Neural progenitor cell (in vitro differentiated cells): ENCODE results near the gene MAVS. TPM values are rescaled to one million over a fixed set of nuclear protein-coding genes. Genes with fewer than 3 reads are reported as not detected.

Source experiments
- DNase-seq: peaks from one replicate; pipeline ENCODE4 v3.0.0-alpha.2; 2016; ENCODE audit warnings: low spot score
- H2AFZ ChIP-seq: fragments of 200-600 bp; sonication (generic); replicated peaks from 2 replicates; pipeline ENCODE4 v1.6.1; 2016; ENCODE audit warnings: antibody characterized with exemption
- H3F3A ChIP-seq: fragments of 200-600 bp; sonication (generic); 2 replicates; pipeline ENCODE4 v1.6.1; 2016; ENCODE audit warnings: antibody characterized with exemption, low read depth
- H3K27ac ChIP-seq: fragments of 200-600 bp; sonication (generic); 2 replicates; pipeline ENCODE4 v1.5.1; 2016; ENCODE audit warnings: mild to moderate bottlenecking
- H3K27me3 ChIP-seq: fragments of 200-600 bp; sonication (generic); 2 replicates; pipeline ENCODE4 v1.6.1; 2016; ENCODE audit warnings: mild to moderate bottlenecking, moderate library complexity
- H3K36me3 ChIP-seq: fragments of 200-600 bp; sonication (generic); 2 replicates; pipeline ENCODE4 v1.5.1; 2016
- H3K4me1 ChIP-seq: fragments of 200-600 bp; sonication (generic); 2 replicates; pipeline ENCODE4 v1.6.1; 2016; ENCODE audit warnings: mixed run types
- H3K4me2 ChIP-seq: fragments of 200-600 bp; sonication (generic); 2 replicates; pipeline ENCODE4 v1.6.1; 2016
- H3K4me3 ChIP-seq: fragments of 200-600 bp; sonication (generic); 2 replicates; pipeline ENCODE4 v1.5.1; 2016
- H3K79me2 ChIP-seq: fragments of 200-600 bp; sonication (generic); 2 replicates; pipeline ENCODE4 v1.6.1; 2016; ENCODE audit warnings: low read depth
- H3K9ac ChIP-seq: fragments of 200-600 bp; sonication (generic); 2 replicates; pipeline ENCODE4 v1.6.1; 2016
- H3K9me3 ChIP-seq: fragments of 200-600 bp; sonication (generic); 2 replicates; pipeline ENCODE4 v1.5.1; 2016; ENCODE audit warnings: low read depth
- H4K20me1 ChIP-seq: fragments of 200-600 bp; sonication (generic); 2 replicates; pipeline ENCODE4 v1.6.1; 2016; ENCODE audit warnings: low read depth
- H3K27ac Mint-ChIP-seq: 3 replicates; pipeline ENCODE4 v1.8.0; 2021; ENCODE audit warnings: mixed read lengths
- H3K27me3 Mint-ChIP-seq: 2 replicates; pipeline ENCODE4 v1.8.0; 2022; ENCODE audit warnings: low read depth, mild to moderate bottlenecking, inconsistent platforms, moderate library complexity, mixed read lengths; ENCODE audit not compliant: insufficient read depth
- H3K36me3 Mint-ChIP-seq: 3 replicates; pipeline ENCODE4 v1.8.0; 2021; ENCODE audit warnings: mixed read lengths
- H3K4me1 Mint-ChIP-seq: 3 replicates; pipeline ENCODE4 v1.8.0; 2021; ENCODE audit warnings: mixed read lengths
- H3K4me3 Mint-ChIP-seq: 3 replicates; pipeline ENCODE4 v1.8.0; 2021; ENCODE audit warnings: mild to moderate bottlenecking, moderate library complexity, mixed read lengths
- H3K9me3 Mint-ChIP-seq: 3 replicates; pipeline ENCODE4 v1.8.0; 2020; ENCODE audit warnings: mixed read lengths
- EZH2 ChIP-seq: fragments of 200-600 bp; sonication (generic); IDR thresholded peaks from 2 replicates; pipeline ENCODE4 v1.6.1; 2017; ENCODE audit warnings: antibody characterized with exemption, mild to moderate bottlenecking, moderate library complexity
- EZH2phosphoT487 ChIP-seq: fragments of 200-600 bp; sonication (generic); IDR thresholded peaks from 2 replicates; pipeline ENCODE4 v1.6.1; 2017; ENCODE audit warnings: antibody characterized with exemption
- total RNA-seq: library from RNA; depleted of rRNA; stranded (reverse); fragments of >200 nt; gene quantifications from 2 replicates; pipeline ENCODE4 v1.2.3, GENCODE V29; 2015; ENCODE audit warnings: low replicate concordance
- TF ChIP-seq, protein P1 (sequence below): fragments of 200-600 bp; sonication (generic); IDR thresholded peaks from 2 replicates; pipeline ENCODE4 v1.5.1; 2017; ENCODE audit warnings: antibody characterized with exemption, mild to moderate bottlenecking

MAVS gene
- 14.1 and 23.4 TPM in 2 replicates for total RNA-seq

GRCh38 chr20:3846740-3847428, at the start of gene MAVS:
Gene MAVS (plus strand): TSS chr20:3846834. CDS start chr20:3854625, 7,791 bp downstream.
- TF ChIP-seq EZH2phosphoT487 (no peak), EZH2 (no peak)
- TF ChIP-seq, protein P1, sequence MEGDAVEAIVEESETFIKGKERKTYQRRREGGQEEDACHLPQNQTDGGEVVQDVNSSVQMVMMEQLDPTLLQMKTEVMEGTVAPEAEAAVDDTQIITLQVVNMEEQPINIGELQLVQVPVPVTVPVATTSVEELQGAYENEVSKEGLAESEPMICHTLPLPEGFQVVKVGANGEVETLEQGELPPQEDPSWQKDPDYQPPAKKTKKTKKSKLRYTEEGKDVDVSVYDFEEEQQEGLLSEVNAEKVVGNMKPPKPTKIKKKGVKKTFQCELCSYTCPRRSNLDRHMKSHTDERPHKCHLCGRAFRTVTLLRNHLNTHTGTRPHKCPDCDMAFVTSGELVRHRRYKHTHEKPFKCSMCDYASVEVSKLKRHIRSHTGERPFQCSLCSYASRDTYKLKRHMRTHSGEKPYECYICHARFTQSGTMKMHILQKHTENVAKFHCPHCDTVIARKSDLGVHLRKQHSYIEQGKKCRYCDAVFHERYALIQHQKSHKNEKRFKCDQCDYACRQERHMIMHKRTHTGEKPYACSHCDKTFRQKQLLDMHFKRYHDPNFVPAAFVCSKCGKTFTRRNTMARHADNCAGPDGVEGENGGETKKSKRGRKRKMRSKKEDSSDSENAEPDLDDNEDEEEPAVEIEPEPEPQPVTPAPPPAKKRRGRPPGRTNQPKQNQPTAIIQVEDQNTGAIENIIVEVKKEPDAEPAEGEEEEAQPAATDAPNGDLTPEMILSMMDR = peak; percentile 15
- Histone ChIP-seq H3K4me2 (peak within 1 kb of the TSS; percentile 97), H2AFZ (peak within 1 kb of the TSS; percentile 96), H3K27me3 (no peaks in the 10 kb centered on the region), H3K9me3 (no peaks in the 10 kb centered on the region), H3K79me2 (peaks cover 9% of the 10 kb centered on the region), H3K9ac (peak within 1 kb of the TSS; percentile 87), H3K4me3 (peak within 1 kb of the TSS; percentile 90), H3K4me1 (peaks cover 5% of the 10 kb centered on the region), H3K36me3 (no peaks in the 10 kb centered on the region), H3K27ac (peak within 1 kb of the TSS; percentile 38), H4K20me1 (peaks cover 5% of the 10 kb centered on the region), H3F3A (peaks cover 5% of the 10 kb centered on the region)
- Mint-ChIP-seq H3K27ac (peak within 1 kb of the TSS; percentile 30), H3K4me1 (peaks cover 17% of the 10 kb centered on the region), H3K27me3 (peaks cover 4% of the 10 kb centered on the region), H3K36me3 (peaks cover 6% of the 10 kb centered on the region), H3K9me3 (no peaks in the 10 kb centered on the region), H3K4me3 (peak within 1 kb of the TSS; percentile 92)
- DNase-seq = peak; percentile 95

DNA sequence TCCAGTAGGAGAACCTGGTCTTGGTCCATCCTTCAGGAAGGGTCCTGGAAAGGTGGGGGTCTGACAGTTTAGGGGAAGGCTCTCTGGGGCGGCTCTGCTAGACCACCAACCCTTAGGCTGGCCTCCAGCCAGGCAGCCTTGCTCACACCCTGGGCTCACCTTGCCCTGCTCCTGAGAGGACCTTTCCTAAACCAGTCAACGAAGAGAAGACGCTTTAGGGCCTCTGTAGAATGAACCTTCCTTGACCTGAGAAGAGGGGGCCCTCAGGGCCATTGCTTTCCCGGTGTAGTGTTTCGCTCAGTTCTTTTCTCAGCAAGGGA, 49.4 kb upstream of the MAVS start:
- H3K4me1 Mint-ChIP-seq = peaks cover 50% of the 10 kb centered on the region
- peak overlapping the region; percentile 92 for H3K4me3 Mint-ChIP-seq
- TF ChIP-seq, protein P1 = no peak
- TF ChIP-seq EZH2 (no peak), EZH2phosphoT487 (no peak)
- no peaks in the 10 kb centered on the region for H3K9me3 ChIP-seq
- peaks cover 9% of the 10 kb centered on the region for H4K20me1 ChIP-seq
- H3K4me1 ChIP-seq = peaks cover 28% of the 10 kb centered on the region
- H3K27me3 ChIP-seq = peaks cover 22% of the 10 kb centered on the region
- peaks cover 17% of the 10 kb centered on the region for H3K27me3 Mint-ChIP-seq
- peaks cover 10% of the 10 kb centered on the region for H3K36me3 Mint-ChIP-seq
- H3K79me2 ChIP-seq = no peaks in the 10 kb centered on the region
- H3K4me2 ChIP-seq = peak overlapping the region; percentile 90
- no peaks in the 10 kb centered on the region for H3K9me3 Mint-ChIP-seq
- no peak overlapping the region for H3K9ac ChIP-seq
- H3K36me3 ChIP-seq = no peaks in the 10 kb centered on the region
- no peak overlapping the region for H3K27ac ChIP-seq
- DNase-seq = no peak
- H2AFZ ChIP-seq = no peak overlapping the region
- peak overlapping the region; percentile 68 for H3K4me3 ChIP-seq
- H3K27ac Mint-ChIP-seq = peak overlapping the region; percentile 80
- peaks cover 30% of the 10 kb centered on the region for H3F3A ChIP-seq

DNA sequence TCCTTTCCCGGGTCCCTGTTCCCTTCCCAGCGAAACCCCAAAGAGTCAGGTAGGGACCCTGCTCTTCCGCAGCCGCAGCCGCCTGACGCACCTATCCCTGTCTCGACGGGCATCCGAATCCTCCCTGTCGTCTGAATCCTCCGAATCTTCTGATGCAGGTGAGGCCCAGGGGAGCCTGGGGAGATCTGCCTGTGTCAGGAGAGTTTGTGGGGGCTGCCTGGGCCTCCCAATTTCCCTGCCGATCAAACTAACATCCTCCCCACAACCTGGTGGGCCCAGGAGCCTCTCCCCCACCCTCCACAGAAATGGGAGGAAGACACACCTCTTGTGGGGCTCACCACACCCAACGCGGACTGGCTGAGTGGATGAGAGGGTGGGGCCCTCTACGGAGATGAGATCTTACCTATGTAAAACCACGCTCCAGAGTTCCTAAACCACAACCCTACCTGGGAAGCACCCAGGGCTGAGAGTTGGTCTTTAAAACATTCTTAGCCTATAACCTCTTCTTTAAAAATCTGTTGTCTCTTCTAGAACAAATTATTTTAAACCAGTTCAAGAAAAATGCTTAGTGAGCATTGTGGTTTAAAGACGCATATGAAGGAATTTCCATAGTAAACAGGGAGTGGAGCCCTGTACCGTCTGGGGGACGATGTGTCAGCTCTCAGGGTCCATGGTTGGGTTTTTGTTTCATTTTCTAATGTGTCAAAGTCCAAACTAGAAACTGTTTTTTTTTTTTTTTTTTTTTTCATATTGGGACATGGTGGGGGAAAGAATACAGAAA, 48.9 kb upstream of the MAVS start:
- Histone ChIP-seq H3K27ac (no peak overlapping the region), H3K4me2 (peak overlapping the region; percentile 90), H3K4me1 (peaks cover 28% of the 10 kb centered on the region), H3K27me3 (peaks cover 22% of the 10 kb centered on the region), H3K9ac (no peak overlapping the region), H2AFZ (no peak overlapping the region), H3K36me3 (no peaks in the 10 kb centered on the region), H3K9me3 (no peaks in the 10 kb centered on the region), H4K20me1 (peaks cover 9% of the 10 kb centered on the region), H3F3A (peaks cover 30% of the 10 kb centered on the region), H3K79me2 (no peaks in the 10 kb centered on the region), H3K4me3 (peak overlapping the region; percentile 68)
- H3K27ac Mint-ChIP-seq = peak overlapping the region; percentile 53
- TF ChIP-seq EZH2phosphoT487 = no peak
- TF ChIP-seq, protein P1 = no peak
- TF ChIP-seq EZH2 = no peak
- peaks cover 17% of the 10 kb centered on the region for H3K27me3 Mint-ChIP-seq
- no peak for DNase-seq
- H3K4me1 Mint-ChIP-seq = peaks cover 56% of the 10 kb centered on the region
- H3K36me3 Mint-ChIP-seq = peaks cover 15% of the 10 kb centered on the region
- peak overlapping the region; percentile 92 for H3K4me3 Mint-ChIP-seq
- no peaks in the 10 kb centered on the region for H3K9me3 Mint-ChIP-seq
